ENCODE results near the gene TTC7B. TPM values are rescaled to one million over a fixed set of nuclear protein-coding genes. Genes with fewer than 3 reads are reported as not detected.

TTC7B gene
- total RNA-seq, 1 donor from 2014 or later, result 82.6 TPM

- TF ChIP-seq CTCF (conservative IDR thresholded peaks at IDR 0.05; ENCODE audit: low read depth, low read length), result no peak
Observed at GRCh38 chr14:90698379-90698869, 117.8 kb downstream of the TTC7B start.

GRCh38 chr14:90697577-90698206 lies 118.5 kb downstream of the TTC7B start:
- no peak overlapping the region for H3K4me3 ChIP-seq (ENCODE audit: low read depth, low read length)
- TF ChIP-seq CTCF (conservative IDR thresholded peaks at IDR 0.05; ENCODE audit: low read depth, low read length), result peak; percentile 90
- DNase-seq (ENCODE audit: low read depth), result no peak

More at GRCh38 chr14:90698379-90698869, 117.8 kb downstream of the TTC7B start:
- peak; percentile 58 for DNase-seq (ENCODE audit: low read depth)
- H3K4me3 ChIP-seq (ENCODE audit: low read depth, low read length), result no peak overlapping the region

GRCh38 chr14:90697132-90697531 lies 119.1 kb downstream of the TTC7B start:
- no peak for TF ChIP-seq CTCF (conservative IDR thresholded peaks at IDR 0.05; ENCODE audit: low read depth, low read length)
- DNase-seq (ENCODE audit: low read depth), result no peak
- no peak overlapping the region for H3K4me3 ChIP-seq (ENCODE audit: low read depth, low read length)

GRCh38 chr14:90696720-90697119 lies 119.5 kb downstream of the TTC7B start:
- DNase-seq (ENCODE audit: low read depth), result no peak
- no peak for TF ChIP-seq CTCF (conservative IDR thresholded peaks at IDR 0.05; ENCODE audit: low read depth, low read length)
- H3K4me3 ChIP-seq (ENCODE audit: low read depth, low read length), result no peak overlapping the region

- TF ChIP-seq CTCF (conservative IDR thresholded peaks at IDR 0.05; ENCODE audit: low read depth, low read length), result no peak
- no peak for DNase-seq (ENCODE audit: low read depth)
- no peak overlapping the region for H3K4me3 ChIP-seq (ENCODE audit: low read depth, low read length)
Observed at GRCh38 chr14:90695997-90696660, 120.1 kb downstream of the TTC7B start.

- no peak for DNase-seq (ENCODE audit: low read depth)
- TF ChIP-seq CTCF (conservative IDR thresholded peaks at IDR 0.05; ENCODE audit: low read depth, low read length), result no peak
- no peak overlapping the region for H3K4me3 ChIP-seq (ENCODE audit: low read depth, low read length)
Observed at GRCh38 chr14:90693413-90693812, 122.8 kb downstream of the TTC7B start.
